ENCODE results near the gene RFXANK.
A peak's percentile ranks its signal among the peaks of the same experiment; 100 is the strongest.

RFXANK gene

GRCh38 chr19:19149435-19149834 lies 42.6 kb upstream of the RFXANK start:
- DNase-seq (ENCODE audit: low spot score), result no peak
- TF ChIP-seq CTCF (IDR thresholded peaks at IDR 0.05; ENCODE audit: extremely low read depth, insufficient read depth, missing control alignments), result no peak
- in situ Hi-C loops (cut with MboI; ENCODE audit: low pct_unique_long_range_greater_than_20kb, low sequenced_read_pairs, unreplicated experiment), result no loop called here

- in situ Hi-C loops (cut with MboI; ENCODE audit: low pct_unique_long_range_greater_than_20kb, low sequenced_read_pairs, unreplicated experiment), result loop anchor here (25.0 kb wide), 1 partner anchor 336 kb away; no protein-coding TSS in a partner anchor
- DNase-seq (ENCODE audit: low spot score), result no peak
- TF ChIP-seq CTCF (IDR thresholded peaks at IDR 0.05; ENCODE audit: extremely low read depth, insufficient read depth, missing control alignments), result no peak
Observed at GRCh38 chr19:19151418-19151817, 40.6 kb upstream of the RFXANK start.

- DNase-seq (ENCODE audit: low spot score), result no peak
- in situ Hi-C loops (cut with MboI; ENCODE audit: low pct_unique_long_range_greater_than_20kb, low sequenced_read_pairs, unreplicated experiment), result loop anchor here (25.0 kb wide), 1 partner anchor 334 kb away; no protein-coding TSS in a partner anchor
- no peak for TF ChIP-seq CTCF (IDR thresholded peaks at IDR 0.05; ENCODE audit: extremely low read depth, insufficient read depth, missing control alignments)
Observed at GRCh38 chr19:19152668-19153384, 39.2 kb upstream of the RFXANK start.

- TF ChIP-seq CTCF (IDR thresholded peaks at IDR 0.05; ENCODE audit: extremely low read depth, insufficient read depth, missing control alignments), result peak; percentile 51
- no peak for DNase-seq (ENCODE audit: low spot score)
- in situ Hi-C loops (cut with MboI; ENCODE audit: low pct_unique_long_range_greater_than_20kb, low sequenced_read_pairs, unreplicated experiment), result loop anchor here (25.0 kb wide), 1 partner anchor 332 kb away; no protein-coding TSS in a partner anchor
Observed at GRCh38 chr19:19154768-19155494, 37.1 kb upstream of the RFXANK start.

- no peak for TF ChIP-seq CTCF (IDR thresholded peaks at IDR 0.05; ENCODE audit: extremely low read depth, insufficient read depth, missing control alignments)
- DNase-seq (ENCODE audit: low spot score), result peak; percentile 73
- in situ Hi-C loops (cut with MboI; ENCODE audit: low pct_unique_long_range_greater_than_20kb, low sequenced_read_pairs, unreplicated experiment), result loop anchor here (25.0 kb wide), 1 partner anchor 332 kb away; no protein-coding TSS in a partner anchor
Observed at GRCh38 chr19:19155495-19156219, 36.4 kb upstream of the RFXANK start.

- DNase-seq (ENCODE audit: low spot score), result no peak
- in situ Hi-C loops (cut with MboI; ENCODE audit: low pct_unique_long_range_greater_than_20kb, low sequenced_read_pairs, unreplicated experiment), result loop anchor here (25.0 kb wide), 1 partner anchor 329 kb away; no protein-coding TSS in a partner anchor
- no peak for TF ChIP-seq CTCF (IDR thresholded peaks at IDR 0.05; ENCODE audit: extremely low read depth, insufficient read depth, missing control alignments)
Observed at GRCh38 chr19:19157808-19158207, 34.2 kb upstream of the RFXANK start.

Data from GM13977 (cell line).